Measurements from ENCODE around the gene CCL25.

The CCL25 gene

DNA sequence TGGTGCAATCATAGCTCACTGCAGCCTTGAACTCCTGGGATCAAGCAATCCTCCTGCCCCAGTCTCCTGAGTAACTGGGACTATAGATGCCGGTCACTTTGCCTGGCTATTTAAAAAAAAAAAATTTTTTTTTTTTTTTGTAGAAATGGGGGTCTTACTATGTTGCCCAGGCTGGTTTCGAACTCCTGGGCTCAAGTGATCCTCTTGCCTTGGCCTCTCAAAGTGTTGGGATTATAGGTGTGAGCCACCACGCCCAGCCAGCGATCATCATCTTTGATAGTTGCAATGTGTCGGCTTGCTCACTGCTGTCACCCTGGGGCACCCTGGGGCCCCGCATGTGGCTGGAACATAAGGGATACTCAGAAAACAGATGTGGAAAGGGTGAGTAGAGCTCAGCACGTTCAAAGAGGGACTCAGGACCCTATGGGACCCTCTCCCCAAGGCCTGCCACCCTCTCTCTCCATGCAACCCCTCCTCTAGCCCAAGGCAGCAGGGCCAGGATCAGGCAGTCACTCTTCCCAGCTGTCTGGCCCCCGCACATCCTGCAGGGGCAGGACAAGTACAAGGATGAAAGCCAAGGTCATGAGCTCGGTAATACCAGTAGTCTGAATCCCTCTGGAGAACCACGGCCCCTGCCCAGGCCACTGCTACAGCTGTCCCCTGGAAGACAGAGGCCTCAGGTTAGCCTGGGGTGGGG lies 6.5 kb upstream of the CCL25 start:
- DNase-seq: no peak

DNA sequence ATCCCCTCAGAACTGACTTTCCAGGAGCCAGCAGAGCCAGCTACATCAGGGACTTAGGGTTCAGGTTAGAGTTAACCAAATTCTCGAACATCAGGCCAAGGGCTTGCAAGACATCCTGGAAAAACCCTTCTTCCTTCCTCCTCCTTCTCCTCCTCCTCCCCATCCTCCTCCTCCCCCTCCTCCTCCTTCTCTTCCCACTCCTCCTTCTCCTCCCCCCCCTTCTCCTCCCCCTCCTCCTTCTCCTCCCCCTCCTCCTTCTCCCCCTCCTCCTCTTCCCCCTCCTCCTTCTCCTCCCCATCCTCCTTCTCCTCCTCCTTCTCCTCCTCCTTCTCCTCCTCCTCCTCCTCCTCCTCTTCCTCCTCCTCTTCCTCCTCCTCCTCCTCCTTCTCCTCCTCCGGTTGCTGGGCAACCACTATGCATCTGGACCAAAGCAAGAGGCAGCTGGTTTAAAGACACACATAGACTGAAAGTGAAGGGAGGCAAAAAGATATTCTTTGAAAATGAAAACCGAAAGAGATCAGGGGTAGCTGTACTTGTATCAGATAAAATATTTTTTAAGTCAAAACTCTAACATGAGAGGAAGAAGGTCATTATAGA lies 5.9 kb upstream of the CCL25 start:
- no peak for DNase-seq

DNA sequence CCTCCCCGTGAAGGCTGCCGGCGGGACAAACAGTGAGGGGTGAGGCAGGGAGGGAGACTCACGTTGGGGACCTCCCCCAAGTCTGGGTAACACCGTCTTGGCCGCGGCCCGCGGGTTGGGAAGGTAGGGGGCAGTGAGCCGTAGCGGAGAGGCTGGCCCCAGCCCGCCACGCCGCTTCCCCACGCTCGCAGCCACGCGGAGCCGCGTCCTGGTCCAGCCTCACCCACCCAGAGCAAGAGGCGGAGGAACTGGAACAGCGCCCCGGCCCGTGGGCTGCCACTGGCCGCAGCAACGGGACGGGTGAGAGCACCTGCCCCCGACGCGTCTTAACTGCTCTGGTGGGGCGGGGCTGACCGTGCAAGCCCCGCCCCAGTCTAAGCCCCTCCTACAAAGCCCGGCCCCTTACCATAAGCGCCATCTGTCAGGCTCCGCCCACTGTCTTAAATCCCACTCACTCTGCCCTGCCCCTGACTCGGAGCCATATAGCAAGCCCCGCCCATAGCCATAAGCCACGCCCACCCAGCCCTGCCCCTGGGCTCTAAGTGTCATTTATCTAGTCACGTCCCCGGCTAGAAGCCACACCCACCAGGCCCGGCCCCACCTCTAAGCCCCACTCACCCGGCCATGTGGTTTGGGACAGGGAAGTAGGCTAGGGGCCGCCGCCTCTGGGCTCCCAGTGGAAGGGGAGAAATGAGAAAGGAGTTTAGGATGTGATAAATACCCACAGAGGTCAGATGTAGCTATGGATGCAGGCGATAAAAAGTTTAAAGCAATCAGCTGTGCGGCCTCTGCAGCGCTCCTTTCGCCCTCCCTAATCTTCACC lies 2.1 kb upstream of the CCL25 start:
- peak; percentile 69 for DNase-seq

DNA sequence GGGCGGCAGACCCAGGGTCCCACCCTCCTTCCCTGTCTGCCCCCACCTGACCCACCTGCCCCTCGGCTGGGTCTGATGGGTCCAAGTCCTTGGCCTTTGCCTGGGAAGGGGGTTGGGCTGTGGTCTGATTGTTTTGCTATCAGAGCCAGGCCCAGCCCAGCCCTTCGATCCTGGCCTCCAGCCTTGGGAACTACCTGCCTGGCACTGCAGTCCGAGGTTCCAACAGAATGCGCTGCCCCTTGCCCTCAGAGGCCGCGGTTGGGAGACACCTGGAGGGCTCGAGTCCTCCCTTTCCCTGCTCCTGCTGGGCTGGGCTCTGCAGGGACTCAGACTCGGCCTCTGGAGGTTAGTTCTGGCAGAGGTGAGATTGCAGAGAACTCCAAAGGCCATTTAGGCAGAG lies 1.6 kb downstream of the CCL25 start:
- no peak for DNase-seq

DNA sequence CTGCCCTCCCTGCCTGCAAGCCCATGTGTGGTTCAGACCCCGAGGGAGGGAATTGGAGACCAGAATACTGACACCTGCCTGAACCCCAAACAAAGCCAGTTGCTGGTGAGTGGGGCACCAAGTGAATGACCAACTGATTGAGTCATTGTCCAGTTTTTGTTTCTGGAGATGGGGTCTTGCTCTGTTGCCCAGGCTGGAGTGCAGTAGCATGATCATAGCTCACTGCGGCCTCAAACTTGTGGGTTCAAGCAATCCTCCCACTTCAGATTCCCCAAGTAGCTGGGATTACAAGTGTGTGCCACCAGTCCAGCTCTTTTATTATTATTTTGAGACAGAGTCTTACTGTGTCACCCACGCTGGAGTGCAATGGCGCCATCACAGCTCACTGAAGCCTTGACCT lies 4.0 kb downstream of the CCL25 start:
- no peak for DNase-seq

DNA sequence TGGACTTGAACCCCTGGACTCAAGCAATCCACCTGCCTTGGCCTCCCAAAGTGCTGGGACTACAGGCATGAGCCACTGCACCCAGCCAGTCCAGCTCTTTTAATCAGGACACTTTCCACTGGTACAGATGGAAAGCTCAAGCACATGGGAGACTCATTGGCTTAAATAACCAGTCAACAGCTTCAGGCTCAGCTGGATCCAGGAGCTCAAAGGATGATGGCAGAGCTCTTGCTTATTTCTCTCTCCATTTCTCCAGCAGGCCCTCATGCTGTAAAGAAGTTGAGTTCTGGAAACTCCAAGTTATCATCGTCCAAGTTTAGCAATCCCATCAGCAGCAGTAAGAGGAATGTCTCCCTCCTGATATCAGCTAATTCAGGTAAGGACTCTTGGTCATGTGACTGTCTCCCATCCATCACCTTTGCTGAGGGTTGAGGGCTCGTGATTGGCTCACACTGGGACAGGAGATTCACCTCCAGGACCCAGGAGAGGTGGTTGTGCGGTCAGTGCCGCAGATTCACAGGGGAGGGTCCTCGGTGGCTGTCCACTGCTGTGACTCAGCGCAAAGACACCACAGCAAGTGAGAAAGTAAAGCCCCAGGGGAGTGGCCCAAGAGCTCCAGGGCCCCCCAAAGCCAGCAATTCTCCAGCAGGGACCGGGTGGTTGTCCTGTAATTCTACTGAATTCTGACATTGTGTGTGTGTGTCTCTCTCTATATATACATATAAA lies 5.1 kb downstream of the CCL25 start:
- no peak for DNase-seq

DNA sequence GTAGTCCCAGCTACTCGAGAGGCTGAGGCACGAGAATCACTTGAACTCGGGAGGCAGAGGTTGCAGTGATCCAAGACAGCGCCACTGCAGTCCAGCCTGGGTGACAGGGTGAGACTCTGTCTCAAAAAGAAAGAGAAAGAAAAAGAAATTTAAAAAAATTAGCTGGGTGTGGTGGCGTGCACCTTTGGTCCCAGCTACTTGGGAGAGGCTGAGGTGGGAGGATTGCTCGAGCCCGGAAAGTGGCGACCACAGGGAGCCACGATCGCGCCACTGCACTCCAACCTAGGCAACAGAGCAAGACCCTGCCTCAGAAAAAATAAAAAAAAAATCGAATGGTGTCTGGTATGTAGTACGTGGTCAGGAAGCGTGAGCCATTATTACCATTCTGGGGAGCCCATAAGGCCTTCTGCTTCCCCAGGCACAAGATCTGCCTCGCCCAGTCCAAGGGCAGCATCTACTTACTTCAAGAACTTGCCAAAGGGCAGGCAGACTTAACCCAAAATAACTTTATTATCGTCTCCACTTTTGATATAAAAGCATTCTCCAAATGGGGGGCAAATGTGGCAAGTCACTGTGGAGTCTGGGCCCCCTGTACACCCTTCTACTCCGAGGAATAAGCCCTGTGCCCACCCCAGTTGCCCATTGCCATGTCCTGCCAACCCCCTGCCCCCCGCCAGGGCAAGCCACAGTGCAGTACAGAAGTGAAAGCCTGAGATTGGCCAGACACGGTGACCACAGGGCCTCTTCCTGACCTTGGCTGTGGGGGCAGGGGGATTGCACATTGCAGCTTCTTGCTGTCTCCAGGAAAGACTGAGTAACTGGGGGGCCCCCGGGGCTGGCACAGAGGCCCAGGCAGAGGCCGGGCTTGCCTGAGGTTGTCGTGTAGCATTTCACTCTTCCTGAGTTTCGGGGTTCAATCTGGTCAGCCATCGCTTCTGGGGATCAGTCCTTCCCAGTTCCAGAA lies 12.6 kb downstream of the CCL25 start:
- no peak for DNase-seq

DNA sequence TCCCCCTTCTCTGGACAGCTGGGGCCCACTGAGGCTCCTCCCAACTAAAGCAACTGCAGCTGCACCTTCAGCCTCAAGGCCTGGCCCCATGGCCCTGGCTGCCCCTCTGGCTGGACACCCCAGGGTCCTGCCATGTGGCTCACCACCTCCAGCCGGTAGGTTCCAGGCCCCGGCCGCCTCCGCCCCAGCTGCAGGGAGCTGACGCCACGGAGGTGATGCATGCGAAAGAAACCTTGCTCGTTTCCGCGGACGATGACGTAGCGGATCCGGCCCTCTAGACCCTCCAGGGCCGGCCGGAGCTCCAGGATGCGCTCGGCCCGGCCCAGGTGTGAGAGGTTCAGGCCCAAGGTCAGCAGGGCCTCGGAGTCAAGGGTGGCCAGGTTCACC lies 13.3 kb downstream of the CCL25 start:
- DNase-seq: no peak

DNA sequence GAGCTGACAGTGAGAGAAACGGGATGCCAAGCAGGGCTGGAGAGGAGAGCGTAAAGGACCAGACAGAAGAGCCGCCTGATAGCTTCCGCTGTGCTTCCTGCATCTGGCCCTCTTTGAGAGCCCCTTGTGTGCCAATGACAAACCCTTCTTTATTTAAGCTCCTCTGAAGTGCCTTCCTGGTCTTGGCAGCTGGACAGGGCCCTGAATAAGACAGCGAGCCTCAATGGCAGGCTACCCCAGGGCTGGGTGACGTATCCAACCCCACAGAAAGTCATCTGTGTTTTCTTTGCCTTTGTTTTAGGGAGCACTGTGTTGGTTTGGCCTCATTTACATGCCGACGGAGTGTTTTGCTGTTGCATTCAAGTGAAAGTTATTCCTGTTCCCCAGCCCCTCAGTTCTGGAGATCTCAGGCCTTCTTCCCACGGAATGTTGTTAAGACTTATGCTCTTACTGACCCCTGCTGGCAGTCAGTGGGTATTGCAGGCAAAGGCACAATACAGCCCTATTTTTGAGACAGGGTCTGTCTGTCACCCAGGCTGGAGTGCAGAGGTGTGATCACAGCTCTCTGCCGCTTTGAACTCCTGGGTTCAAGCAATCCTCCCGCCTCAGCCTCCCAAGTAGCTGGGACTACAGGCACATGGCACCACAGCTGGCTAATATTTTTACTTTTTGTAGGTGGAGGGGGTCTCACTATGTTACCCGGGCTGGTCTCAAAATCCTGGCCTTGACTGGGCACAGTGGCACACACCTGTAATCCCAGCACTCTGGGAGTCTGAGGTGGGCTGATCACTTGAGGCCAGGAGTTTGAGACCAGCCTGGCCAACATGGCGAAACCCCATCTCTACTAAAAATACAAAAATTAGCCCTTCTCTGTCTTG lies 16.8 kb downstream of the CCL25 start:
- no peak for DNase-seq

DNA sequence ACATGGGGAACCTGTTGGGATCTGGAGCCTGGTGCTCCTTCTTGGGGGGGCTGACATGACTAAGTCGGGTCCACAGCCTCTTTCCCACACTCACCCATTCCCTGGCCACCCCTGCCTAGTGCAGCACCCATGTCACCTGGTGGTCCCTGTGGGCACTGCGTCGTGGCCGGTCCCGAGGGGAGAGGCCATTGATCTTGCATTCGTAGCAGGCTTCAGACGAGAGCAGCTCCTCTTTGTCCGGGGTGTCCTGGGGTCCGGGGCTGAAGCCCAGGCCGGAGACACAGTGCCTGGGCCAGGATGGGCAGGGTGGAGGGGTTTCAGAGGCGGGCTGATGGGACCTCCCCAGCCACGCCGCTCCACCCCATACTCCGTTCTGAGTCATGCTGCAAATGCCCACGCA lies 19.4 kb downstream of the CCL25 start:
- no peak for DNase-seq

DNA sequence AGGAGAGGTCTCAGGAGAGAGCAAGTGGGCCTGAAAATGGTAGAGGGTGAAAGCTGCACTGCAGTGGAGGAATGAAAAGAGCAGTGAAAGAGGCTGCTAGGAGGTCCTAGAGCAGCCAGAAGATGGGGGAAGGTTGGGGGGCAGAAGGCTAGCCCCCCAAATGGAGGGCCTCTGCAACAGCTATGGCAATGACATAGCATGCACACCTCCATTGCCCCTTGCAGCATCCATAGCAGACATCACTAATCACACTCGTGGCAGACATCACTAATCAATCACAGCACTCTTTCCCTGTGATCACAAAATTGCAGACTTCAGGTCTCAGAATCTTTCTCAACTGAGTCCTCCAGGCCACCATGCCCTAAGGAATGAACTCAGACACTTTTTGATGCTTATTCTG lies 21.9 kb downstream of the CCL25 start:
- DNase-seq: no peak

DNA sequence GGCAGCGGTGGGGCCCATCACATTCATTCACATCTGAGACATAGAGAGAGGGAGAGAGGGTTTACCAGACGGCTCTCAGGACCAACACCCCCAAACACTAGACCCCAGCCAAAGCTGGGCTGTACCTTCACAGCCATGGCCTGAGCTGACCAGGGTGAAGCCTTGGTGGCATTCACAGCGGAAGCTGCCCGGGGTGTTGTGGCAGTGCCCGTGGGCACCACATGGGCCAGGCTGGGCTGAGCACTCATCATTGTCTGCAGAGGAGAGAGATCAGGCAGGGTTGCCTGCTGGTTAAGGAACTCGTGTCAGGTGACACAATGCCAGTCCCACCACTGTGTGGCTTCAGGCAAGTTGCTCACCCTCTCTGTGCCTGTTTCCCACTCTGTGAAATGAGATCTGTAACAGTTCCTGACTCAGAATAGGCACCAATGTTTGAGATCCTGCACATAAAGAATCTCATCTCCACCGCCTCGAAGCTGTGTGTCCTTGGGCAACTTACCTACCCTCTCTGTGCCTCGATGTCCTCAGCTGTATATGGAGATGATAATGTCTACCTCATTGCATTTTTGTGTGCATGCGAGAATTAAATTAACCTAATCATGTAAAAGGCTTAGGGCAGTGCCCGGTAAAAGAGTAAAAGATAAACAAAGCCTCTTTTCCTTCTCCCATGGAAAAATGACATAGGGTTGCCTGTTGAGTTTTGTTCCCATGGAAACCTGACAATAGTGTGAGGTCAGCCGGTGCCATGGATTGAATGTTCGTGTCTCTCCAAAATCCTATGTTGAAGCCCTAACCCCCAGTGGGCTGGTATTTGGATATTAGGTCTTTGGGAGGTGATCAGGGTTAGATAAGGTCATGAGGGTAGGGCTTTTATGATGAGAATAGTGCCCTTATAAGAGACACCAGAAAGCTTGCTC lies 22.9 kb downstream of the CCL25 start:
- no peak for DNase-seq

DNA sequence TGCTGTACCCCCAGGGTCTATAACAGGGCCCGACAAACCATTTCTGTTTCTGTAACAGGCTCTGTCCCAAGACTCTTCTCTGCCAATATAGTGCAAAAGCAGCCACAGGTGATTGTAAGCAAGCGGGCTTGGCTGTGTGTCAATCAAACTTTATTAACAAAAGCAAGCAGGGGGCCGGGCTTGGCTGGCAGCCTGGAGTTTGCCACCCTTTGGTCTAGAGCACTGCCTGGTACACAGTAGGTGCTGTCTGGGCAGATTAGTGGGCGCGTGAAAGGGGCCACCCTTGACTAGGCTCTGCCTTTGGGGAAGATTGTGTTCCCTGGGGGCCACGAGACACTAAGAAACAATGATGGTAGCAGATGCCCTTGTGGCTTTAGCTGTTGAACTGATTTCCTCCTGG lies 27.4 kb downstream of the CCL25 start:
- no peak for DNase-seq

DNA sequence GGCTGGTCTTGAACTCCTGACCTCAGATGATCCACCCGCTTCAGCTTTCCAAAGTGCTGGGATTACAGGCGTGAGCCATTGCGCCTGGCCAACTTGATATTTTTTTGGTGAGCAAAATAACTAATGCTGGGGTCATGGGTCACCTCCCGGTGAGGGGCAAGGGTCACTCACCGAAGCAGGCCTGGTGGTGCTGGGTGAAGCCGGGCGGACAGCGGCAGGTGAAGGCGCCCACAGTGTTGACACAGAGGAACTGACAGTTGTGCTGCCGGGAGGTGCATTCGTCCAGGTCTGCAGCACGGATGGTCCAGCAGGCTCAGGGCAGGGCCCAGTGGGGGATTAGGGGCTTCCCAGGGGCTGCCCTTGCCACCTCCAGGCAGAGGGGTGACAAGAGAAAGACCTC lies 28.3 kb downstream of the CCL25 start:
- no peak for DNase-seq

DNA sequence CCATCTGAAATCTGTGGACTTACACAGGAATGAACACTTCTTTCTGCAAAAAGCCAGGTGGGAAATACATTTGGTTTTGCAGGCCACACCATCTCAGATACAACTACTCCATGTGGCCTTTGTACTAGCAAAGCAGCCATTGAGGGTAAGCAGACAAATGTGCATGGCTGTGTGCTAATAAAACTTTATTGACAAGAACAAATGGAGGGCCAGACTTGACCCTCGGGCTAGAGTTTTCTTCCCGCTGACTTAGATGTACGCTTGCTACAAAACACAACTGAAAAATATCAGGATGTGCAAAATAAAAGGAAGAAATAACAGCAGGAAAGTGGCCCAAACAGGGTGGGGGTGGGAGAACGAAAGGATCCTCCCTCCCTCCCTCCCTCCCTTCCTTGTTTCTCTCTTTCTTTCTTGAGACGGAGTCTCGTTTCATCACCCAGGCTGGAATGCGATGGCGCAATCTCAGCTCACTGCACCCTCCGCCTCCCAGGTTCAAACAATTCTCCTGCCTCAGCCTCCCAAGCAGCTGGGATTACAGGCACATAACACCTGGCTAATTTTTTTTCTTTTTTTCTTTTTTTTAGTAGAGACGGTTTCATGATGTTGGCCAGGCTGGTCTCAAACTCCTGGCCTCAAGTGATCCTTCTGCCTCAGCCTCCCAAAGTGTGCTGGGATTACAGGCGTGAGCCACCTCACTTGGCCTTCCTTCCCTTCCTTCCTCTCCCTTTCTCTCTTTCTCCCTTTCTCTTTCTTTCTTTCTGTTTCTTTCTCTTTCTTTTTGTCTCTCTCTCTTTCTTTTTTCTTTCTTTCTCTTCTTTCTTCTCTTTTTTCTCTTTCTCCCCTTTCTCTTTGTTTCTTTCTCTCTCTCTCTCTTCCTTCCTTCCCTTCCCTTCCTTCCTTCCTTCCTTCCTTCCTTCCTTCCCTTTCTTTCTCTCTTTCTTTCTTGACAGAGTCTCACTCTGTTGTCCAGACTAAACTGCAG lies 29.3 kb downstream of the CCL25 start:
- no peak for DNase-seq

DNA sequence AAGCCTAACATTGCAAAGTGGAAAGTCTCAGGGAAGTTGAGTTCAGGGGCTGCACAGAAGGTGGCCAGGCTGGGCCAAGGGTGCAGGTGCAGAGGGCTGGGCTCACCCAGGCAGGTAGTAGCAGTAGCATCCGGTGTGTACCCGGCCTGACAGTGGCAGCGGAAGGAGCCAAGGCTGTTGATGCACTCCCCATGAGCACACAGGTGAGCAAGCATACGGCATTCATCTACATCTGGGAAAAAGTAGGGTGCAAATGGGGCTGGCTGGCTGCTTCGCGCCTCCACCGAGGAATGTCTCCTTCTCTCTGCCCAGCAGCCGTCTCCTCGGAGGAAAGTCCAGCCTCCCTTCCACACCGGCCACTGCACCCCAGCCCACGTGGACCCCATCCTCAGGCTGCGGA lies 30.6 kb downstream of the CCL25 start:
- no peak for DNase-seq

DNA sequence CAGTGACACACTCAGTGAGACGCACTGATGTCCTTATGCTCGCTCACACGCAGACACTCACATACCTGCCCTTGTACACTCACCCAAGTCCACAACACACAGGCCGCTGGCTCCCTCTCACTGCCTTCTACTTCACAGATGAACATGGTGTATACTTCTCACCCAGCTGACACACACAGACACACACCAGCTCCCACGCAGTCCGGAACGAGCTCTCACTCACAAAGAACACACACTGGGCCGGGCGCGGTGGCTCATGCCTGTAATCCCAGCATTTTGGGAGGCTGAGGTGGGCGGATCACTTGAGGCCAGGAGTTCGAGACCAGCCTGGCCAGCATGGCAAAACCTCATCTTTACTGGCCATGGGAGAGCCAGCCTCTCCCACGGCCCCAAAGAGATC lies 31.6 kb downstream of the CCL25 start:
- DNase-seq: no peak

DNA sequence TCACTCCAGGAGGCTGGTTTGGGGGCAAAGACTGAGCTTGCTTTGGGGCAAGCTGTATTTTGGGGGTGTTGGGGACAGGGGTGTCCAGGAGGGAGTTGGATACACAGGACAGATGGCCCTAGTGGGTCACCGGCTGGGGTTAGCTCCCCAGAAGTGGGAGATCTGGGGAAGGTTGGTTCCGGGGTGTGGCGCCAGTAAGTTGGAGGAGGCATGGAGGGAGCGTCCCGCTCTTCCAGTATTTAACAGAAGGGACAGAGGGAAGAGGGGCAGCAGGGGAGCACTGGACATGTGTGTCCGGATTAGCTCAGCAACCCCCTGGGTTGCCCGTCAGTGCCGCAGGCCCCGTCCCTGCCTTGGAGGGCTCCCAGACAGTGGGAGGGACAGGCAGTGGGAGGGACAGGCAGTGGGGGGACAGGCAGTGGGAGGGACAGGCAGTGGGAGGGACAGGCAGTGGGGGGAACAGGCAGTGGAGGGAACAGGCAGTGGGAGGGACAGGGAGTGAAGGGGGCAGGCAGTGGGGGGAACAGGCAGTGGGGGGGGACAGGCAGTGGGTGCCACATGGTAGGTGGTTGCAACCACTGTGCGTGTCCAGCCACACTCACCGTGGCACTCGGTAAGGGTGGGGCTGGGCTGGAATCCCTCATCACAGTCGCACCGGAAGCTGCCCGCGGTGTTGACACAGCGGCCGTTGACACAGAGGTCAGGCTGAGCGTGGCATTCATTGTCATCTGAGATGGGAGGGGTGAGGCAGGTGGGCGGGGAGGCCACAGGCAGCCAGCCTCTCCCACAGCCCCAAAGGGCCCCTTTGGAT lies 33.2 kb downstream of the CCL25 start:
- DNase-seq: no peak
